HepG2 (cell line): Measurements from ENCODE around the gene ANKRD7. TPM values are rescaled to one million over a fixed set of nuclear protein-coding genes. Genes with fewer than 3 reads are reported as not detected.
A peak's percentile ranks its signal among the peaks of the same experiment; 100 is the strongest.

Source experiments
- AGO2 ChIP-seq: fragments of 200-400 bp; formaldehyde crosslinking; optimal IDR thresholded peaks from 2 replicates; pipeline ENCODE3; 2017; ENCODE audit warnings: mild to moderate bottlenecking, low read depth, low read length, moderate library complexity
- ARNT ChIP-seq: fragments of 450-650 bp; IDR thresholded peaks from 2 replicates; pipeline ENCODE4 v1.6.1; 2017
- ASH2L ChIP-seq: fragments of 300-600, 200-600 bp; sonication (generic); IDR thresholded peaks from 2 replicates; pipeline ENCODE4 v1.7.0; 2017; ENCODE audit warnings: low read depth, mild to moderate bottlenecking, moderate library complexity, mixed read lengths, low read length; ENCODE audit not compliant: insufficient read length
- ATAD3A ChIP-seq: sonication (generic); formaldehyde crosslinking; IDR thresholded peaks from 2 replicates; pipeline ENCODE4 v1.4.0; 2020; ENCODE audit warnings: missing genetic modification reagents
- HNRNPL ChIP-seq: fragments of 200-400 bp; formaldehyde crosslinking; IDR thresholded peaks from 2 replicates; pipeline ENCODE4 v1.6.1; 2017; ENCODE audit warnings: mild to moderate bottlenecking, low read depth, low read length
- JUND ChIP-seq: sonication (generic); formaldehyde crosslinking; IDR thresholded peaks from 2 replicates; pipeline ENCODE4 v1.8.0; 2022; ENCODE audit warnings: mild to moderate bottlenecking, missing genetic modification reagents
- MEF2D ChIP-seq: sonication (generic); formaldehyde crosslinking; IDR thresholded peaks from 2 replicates; pipeline ENCODE4 v1.5.1; 2020; ENCODE audit warnings: mild to moderate bottlenecking, missing genetic modification reagents
- MLX ChIP-seq: IDR thresholded peaks from 2 replicates; pipeline ENCODE4 v1.6.1; 2016
- NFE2 ChIP-seq: sonication (generic); formaldehyde crosslinking; IDR thresholded peaks from 2 replicates; pipeline ENCODE4 v1.4.0; 2020; ENCODE audit warnings: missing genetic modification reagents
- RCOR2 ChIP-seq: IDR thresholded peaks from 2 replicates; pipeline ENCODE4 v1.6.1; 2016; ENCODE audit warnings: missing biosample characterization, missing genetic modification reagents
- ZBTB7A ChIP-seq: sonication (generic); formaldehyde crosslinking; IDR thresholded peaks from 2 replicates; pipeline ENCODE4 v1.8.0; 2022; ENCODE audit warnings: mild to moderate bottlenecking, missing genetic modification reagents
- ZFX ChIP-seq: sonication (generic); formaldehyde crosslinking; IDR thresholded peaks from 2 replicates; pipeline ENCODE4 v1.4.0; 2020; ENCODE audit warnings: mild to moderate bottlenecking, low read depth, missing genetic modification reagents, moderate library complexity
- ZNF180 ChIP-seq: sonication (generic); formaldehyde crosslinking; IDR thresholded peaks from 2 replicates; pipeline ENCODE4 v1.4.0; 2020; ENCODE audit warnings: low read depth, missing genetic modification reagents, borderline replicate concordance
- ZNF24 ChIP-seq: fragments of 450-650 bp; IDR thresholded peaks from 2 replicates; pipeline ENCODE4 v1.6.1; 2017; ENCODE audit warnings: antibody characterized with exemption, mild to moderate bottlenecking
- ZNF30 ChIP-seq: sonication (generic); formaldehyde crosslinking; IDR thresholded peaks from 2 replicates; pipeline ENCODE4 v1.5.0; 2020; ENCODE audit warnings: mild to moderate bottlenecking, missing genetic modification reagents
- ZNF44 ChIP-seq: sonication (generic); formaldehyde crosslinking; IDR thresholded peaks from 2 replicates; pipeline ENCODE4 v1.5.1; 2020; ENCODE audit warnings: mild to moderate bottlenecking, missing genetic modification reagents
- ZNF510 ChIP-seq: sonication (generic); formaldehyde crosslinking; IDR thresholded peaks from 2 replicates; pipeline ENCODE4 v1.4.0; 2020; ENCODE audit warnings: low read depth, mild to moderate bottlenecking, missing genetic modification reagents
- ZNF513 ChIP-seq: sonication (generic); formaldehyde crosslinking; conservative IDR thresholded peaks from 2 replicates; pipeline ENCODE4 v1.5.0; 2020; ENCODE audit warnings: missing genetic modification reagents
- ZNF547 ChIP-seq: sonication (generic); formaldehyde crosslinking; IDR thresholded peaks from 2 replicates; pipeline ENCODE4 v1.5.1; 2020; ENCODE audit warnings: mild to moderate bottlenecking, missing genetic modification reagents
- ZNF570 ChIP-seq: sonication (generic); formaldehyde crosslinking; IDR thresholded peaks from 2 replicates; pipeline ENCODE4 v1.4.0; 2020; ENCODE audit warnings: mild to moderate bottlenecking, missing genetic modification reagents, borderline replicate concordance
- ZNF772 ChIP-seq: sonication (generic); formaldehyde crosslinking; IDR thresholded peaks from 2 replicates; pipeline ENCODE4 v1.5.0; 2020; ENCODE audit warnings: mild to moderate bottlenecking, missing genetic modification reagents
- ZNF83 ChIP-seq: sonication (generic); formaldehyde crosslinking; IDR thresholded peaks from 2 replicates; pipeline ENCODE4 v1.4.0; 2020; ENCODE audit warnings: missing genetic modification reagents, mild to moderate bottlenecking, borderline replicate concordance
- polyA plus RNA-seq, 8 experiments: library from polyadenylated mRNA; depleted of rRNA in 3 of 8; stranded (reverse) in 7 of 8; unstranded in 1 of 8; fragments of >200 nt; fragmentation: Illumina TruSeq in 4 of 8; extraction: Trizol in 4 of 8; gene quantifications; 2 replicates each; pipeline versions ENCODE4 v1.2.1 to v1.2.3, GENCODE V29; 2011 to 2016; ENCODE audit warnings: low read depth in 4 of 8, missing spikeins in 1 of 8, mixed read lengths in 1 of 8; ENCODE audit not compliant: insufficient read depth in 1 of 8
- total RNA-seq, 5 experiments: library from RNA; depleted of rRNA; stranded (reverse); fragments of >200 nt; fragmentation: Illumina TruSeq; extraction: Trizol; gene quantifications; 2 replicates each; pipeline ENCODE4 v1.2.3, GENCODE V29; 2016; ENCODE audit warnings: low read depth in 1 of 5
- TF ChIP-seq, protein P1 (sequence below): IDR thresholded peaks from 2 replicates; pipeline ENCODE4 v1.6.1; 2016; ENCODE audit warnings: low read depth, borderline replicate concordance
- TF ChIP-seq, protein P2 (sequence below): sonication (generic); formaldehyde crosslinking; IDR thresholded peaks from 2 replicates; pipeline ENCODE4 v1.5.1; 2020; ENCODE audit warnings: mild to moderate bottlenecking, moderate library complexity, missing genetic modification reagents
- TF ChIP-seq, protein P3 (sequence below): sonication (generic); formaldehyde crosslinking; IDR thresholded peaks from 2 replicates; pipeline ENCODE4 v1.5.1; 2020; ENCODE audit warnings: missing genetic modification reagents, mild to moderate bottlenecking, borderline replicate concordance

Gene ANKRD7
- total and polyA plus RNA-seq, 2 of the 13 experiments (the other 11 are each of a cell fraction or from before 2014, with no cell fraction given) = not detected

DNA sequence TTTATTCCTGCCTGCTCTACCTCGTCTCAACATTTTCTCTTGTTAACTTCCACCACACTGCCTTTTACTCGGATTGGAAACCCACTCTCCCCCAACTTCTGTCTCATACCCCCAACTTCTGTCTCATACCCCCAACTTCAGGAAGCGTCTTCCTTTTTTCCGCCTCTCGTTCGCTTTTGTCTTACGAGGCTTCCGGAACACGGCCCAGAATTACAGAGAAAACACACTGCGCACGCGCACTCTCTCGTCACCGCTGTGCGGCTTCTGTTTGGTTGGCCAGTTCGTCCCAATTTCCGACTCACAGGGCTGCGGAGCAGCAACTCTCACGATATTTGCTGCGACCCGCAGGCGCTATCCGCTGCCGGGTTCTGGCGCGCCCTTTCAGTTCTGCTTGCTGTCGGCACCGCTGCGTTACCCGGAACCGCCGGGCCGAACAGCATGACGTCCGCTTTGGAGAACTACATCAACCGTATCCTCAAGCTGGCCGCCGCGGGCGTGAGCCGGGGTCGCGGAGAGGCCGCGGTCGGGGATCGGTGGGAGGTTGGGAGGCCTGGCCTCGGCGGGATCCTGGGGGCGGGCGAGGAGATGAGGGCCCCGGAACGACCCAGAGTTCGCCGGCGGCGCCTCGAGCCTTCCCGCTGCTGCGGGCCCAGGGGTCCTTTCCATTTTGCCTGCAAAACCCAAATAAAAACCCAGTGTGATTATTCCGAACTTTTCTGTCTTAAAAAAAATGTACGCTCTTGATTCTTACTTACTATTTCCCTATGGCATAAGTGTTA, 40.5 kb upstream of the ANKRD7 start, which contains the start of gene LSM8 (continued):
- TF ChIP-seq, protein P1, sequence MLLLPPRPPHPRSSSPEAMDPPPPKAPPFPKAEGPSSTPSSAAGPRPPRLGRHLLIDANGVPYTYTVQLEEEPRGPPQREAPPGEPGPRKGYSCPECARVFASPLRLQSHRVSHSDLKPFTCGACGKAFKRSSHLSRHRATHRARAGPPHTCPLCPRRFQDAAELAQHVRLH (CRISPR knock-in tag) = peak; percentile 66; the same call in 1 of the 2 replicates
- peak; percentile 96 for TF ChIP-seq ASH2L
- TF ChIP-seq HNRNPL = no peak
- no peak for TF ChIP-seq ZNF570 (CRISPR knock-in tag)
- TF ChIP-seq ZNF180 (CRISPR knock-in tag) = no peak
- TF ChIP-seq ATAD3A (CRISPR knock-in tag) = no peak
- no peak for TF ChIP-seq MEF2D (CRISPR knock-in tag)
- TF ChIP-seq MLX (CRISPR knock-in tag) = no peak
- no peak for TF ChIP-seq NFE2 (CRISPR knock-in tag)
- no peak for TF ChIP-seq ZNF513 (CRISPR knock-in tag)
- TF ChIP-seq, protein P2, sequence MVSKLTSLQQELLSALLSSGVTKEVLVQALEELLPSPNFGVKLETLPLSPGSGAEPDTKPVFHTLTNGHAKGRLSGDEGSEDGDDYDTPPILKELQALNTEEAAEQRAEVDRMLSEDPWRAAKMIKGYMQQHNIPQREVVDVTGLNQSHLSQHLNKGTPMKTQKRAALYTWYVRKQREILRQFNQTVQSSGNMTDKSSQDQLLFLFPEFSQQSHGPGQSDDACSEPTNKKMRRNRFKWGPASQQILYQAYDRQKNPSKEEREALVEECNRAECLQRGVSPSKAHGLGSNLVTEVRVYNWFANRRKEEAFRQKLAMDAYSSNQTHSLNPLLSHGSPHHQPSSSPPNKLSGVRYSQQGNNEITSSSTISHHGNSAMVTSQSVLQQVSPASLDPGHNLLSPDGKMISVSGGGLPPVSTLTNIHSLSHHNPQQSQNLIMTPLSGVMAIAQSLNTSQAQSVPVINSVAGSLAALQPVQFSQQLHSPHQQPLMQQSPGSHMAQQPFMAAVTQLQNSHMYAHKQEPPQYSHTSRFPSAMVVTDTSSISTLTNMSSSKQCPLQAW (CRISPR knock-in tag) = peak; percentile 83
- TF ChIP-seq ZNF24 = no peak
- TF ChIP-seq ZNF547 (CRISPR knock-in tag) = peak; percentile 82; the same call in 1 of the 2 replicates
- TF ChIP-seq RCOR2 (CRISPR knock-in tag) = no peak
- TF ChIP-seq JUND (CRISPR knock-in tag) = 0 out of 2 replicates have a peak, but pooled peaks have one; percentile 36
- TF ChIP-seq ZNF30 (CRISPR knock-in tag) = no peak
- no peak for TF ChIP-seq ARNT
- no peak for TF ChIP-seq ZNF83
- TF ChIP-seq ZNF44 (CRISPR knock-in tag) = 0 out of 2 replicates have a peak, but pooled peaks have one; percentile 78
- no peak for TF ChIP-seq ZNF510 (CRISPR knock-in tag)
- TF ChIP-seq ZFX = peak; percentile 98
- TF ChIP-seq AGO2 = peak; percentile 68
- TF ChIP-seq ZBTB7A = peak; percentile 41; the same call in 1 of the 2 replicates
- 0 out of 2 replicates have a peak, but pooled peaks have one; percentile 37 for TF ChIP-seq ZNF772 (CRISPR knock-in tag)
- TF ChIP-seq, protein P3, sequence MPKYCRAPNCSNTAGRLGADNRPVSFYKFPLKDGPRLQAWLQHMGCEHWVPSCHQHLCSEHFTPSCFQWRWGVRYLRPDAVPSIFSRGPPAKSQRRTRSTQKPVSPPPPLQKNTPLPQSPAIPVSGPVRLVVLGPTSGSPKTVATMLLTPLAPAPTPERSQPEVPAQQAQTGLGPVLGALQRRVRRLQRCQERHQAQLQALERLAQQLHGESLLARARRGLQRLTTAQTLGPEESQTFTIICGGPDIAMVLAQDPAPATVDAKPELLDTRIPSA (CRISPR knock-in tag) = peak; percentile 81; the same call in 1 of the 2 replicates
